GM18499 (cell line): ENCODE results near the gene NAALADL1.

Experiments
- ATAC-seq: cut with Tn5 transposase; IDR thresholded peaks from one replicate; pipeline ENCODE4 v1.9.1; 2021; ENCODE audit warnings: moderate number of reproducible peaks; ENCODE audit not compliant: insufficient read depth, unreplicated experiment

The NAALADL1 gene

DNA sequence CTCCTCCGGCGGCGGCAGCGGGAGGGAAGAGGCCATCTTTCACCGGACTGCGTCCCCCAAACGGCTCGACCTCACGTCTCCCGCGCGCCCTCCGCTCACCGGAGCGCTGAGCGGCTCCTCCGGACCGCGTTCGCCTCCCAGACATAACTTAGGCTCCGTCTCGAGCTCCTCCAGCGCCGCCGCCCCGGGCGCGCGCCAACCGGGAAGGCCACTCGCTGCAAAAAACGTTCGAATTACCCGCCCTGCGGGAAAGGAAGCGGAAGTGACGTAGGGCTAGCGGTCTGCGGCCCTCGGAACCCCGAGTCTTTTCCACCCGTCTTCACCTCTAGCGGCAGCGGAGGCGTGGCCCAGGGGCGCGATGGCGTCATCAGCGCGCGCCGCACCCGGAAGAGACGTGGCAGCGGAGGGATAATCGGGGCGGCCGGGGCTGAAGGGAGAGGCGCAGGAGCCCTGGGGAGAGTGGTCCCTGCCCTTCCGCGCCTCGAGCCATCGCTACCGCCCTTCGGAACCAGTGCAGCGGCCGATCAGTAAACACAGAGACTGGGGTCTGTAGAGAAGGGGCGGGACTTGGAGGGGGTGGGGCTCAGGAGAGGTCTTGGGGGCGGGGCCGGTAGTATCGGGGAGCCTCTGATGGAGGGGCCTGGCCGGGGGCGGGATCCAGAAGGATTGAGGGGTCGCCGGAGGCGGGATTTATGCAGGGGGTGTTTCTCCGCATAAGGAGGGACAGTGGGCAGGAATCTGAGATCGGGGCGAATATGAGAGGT is 25.7 kb upstream of the NAALADL1 start, which contains the start of the genes CDCA5 and ZFPL1:
Gene CDCA5 (minus strand): TSS at position 207 of the 764 bp plus-strand sequence. CDS start 62 bp downstream, at position 145.
Gene ZFPL1 (plus strand): TSS at position 389 of the 764 bp plus-strand sequence. CDS start 477 bp downstream, outside the sequence.
- peak; percentile 57 for ATAC-seq

DNA sequence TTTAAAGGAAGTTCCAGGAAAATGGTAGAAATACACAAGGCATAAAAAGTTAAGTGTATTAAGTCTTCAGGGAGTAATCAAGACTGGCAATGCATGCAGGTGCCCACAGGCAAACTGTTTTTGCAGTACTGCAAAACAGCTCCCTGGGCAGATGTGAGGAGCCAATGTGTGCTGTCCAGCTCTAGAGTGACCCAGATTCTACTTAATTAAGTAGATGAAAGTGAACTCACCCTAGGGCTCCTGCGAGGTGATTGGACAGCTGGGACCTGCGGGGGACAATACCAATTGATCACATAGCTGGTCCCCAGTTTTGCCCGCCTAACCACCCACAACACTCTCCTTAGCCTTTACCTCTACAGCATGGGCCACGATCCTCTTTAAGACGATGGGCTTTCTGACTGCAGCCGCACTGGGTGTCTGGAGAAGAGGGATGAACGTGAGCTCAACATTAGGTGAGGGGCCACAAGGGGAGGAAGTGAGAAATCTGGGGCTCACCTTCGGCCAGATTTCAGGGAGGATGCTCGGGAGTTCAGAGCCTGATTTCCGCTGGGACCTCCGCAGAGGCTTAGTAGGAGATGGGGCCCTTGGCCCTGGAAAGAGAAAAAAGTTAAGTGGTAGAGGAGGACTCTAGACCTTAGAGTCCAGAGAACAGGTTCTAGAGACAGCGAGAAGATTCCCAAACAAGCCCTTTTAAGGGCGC is 24.9 kb upstream of the NAALADL1 start:
- peak; percentile 9 for ATAC-seq

DNA sequence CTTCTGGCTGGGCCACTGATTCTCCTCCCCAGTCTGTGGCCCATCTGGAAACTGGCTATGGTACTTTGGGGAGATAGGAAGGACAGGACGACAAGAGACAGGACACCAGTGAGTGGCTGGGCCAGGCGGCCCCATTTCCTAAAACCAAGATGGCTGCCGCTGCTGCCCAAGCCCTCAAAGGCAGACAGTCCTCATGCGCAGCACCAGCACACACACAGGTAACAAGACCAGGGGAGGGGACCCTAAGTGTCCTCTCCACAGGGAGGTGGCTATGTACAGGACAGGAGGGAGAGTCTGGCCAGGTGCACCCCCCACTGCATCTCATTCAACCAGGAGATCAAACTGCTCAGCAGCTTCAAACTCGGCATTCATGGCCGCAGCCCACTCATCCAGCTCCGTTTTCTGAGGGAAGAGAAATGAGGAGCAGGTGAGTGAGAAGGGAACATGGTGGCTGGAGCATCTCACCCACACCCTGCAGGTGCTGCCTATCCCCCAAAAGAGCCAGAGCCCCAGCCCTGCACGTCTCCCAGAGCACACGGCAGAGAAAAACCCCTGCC is 20.5 kb upstream of the NAALADL1 start:
- no peak for ATAC-seq

DNA sequence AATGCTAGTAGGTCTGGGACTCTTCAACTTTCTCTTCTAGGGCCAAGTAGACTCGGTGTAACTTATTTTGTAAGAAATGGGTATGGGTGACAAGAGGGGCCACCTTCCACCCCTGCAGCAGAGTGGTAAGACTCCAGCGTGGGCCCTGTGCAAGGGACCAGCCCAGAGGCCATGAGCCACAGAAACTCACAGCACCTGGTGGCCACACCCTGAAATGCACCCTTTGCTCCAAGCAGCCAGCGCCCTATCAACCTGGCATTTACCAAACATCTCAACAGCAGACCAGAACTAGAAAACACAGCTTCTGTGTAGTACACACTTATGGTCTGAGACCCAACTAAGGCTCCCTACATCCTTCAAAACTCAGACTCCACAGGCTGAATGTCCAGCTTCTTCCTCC is 19.8 kb upstream of the NAALADL1 start:
- ATAC-seq = no peak

DNA sequence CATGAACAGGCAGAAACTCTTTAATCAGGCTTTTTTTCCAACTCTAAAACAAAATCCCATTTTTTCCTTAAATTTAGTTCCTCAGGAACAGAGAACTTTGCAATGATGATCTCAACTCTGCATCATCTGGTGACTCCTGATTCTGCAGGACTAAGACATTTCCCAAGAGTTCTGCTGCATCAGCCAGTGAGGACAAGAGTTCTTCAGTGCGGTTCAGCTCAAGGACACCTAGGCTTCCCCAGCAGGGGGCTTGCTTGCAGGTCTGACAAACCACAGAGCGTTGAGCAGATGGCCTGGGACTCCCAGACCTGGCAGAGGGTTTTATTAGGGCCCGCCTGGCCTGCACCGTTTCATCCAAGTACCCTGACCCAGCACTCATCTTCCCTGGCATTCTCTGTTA is 19.1 kb upstream of the NAALADL1 start:
- ATAC-seq = no peak

DNA sequence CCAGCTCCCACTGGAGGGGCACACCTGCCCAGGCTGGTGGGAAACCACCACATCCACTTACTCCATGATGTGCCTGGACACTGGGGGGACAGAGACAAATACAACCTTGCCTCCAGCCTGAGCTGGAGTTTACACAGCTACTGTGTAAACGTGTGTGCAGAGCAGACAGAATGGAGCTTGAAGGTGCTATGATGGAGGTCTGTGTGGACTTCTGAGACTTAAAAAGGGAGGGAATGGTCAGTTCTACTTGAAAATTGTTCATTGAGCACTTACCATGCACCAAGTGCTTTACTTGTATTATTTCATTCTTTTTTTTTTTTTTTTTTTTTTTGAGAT is 14.2 kb upstream of the NAALADL1 start:
- no peak for ATAC-seq

DNA sequence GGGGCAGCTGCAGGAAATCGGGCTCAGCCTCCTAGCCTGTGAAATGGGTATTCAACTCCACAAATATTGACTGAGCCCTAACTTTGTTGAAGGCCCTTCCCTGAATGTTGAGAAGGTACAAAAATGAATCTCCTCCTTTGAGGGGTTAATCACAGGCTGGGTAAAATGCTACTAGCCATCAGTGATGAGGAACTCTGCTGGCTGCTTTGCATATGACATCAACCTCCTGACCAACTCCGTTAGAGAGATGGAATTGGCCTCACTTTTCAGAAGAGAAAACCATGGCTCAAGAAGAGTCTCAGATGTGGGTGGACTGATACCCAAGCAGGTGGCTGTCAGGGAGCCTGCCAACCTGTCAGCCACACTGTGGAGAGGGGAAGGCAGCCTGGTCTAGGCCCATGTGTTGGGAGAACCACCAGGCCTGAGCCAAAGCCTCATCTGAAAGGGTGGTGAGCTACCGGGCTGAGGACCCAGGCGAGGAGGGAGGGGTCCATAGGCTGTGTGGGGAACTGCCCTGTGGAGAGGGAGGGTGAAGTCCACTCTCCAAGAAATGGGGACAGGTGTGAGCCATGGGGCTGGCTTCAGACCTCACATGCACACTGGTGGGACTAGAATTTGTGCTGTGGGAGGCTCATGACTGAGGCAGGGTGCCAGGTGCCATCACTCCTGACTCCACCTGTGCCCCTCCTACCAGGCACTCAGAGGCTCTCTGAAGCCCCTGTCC is 13.7 kb upstream of the NAALADL1 start:
- no peak for ATAC-seq

DNA sequence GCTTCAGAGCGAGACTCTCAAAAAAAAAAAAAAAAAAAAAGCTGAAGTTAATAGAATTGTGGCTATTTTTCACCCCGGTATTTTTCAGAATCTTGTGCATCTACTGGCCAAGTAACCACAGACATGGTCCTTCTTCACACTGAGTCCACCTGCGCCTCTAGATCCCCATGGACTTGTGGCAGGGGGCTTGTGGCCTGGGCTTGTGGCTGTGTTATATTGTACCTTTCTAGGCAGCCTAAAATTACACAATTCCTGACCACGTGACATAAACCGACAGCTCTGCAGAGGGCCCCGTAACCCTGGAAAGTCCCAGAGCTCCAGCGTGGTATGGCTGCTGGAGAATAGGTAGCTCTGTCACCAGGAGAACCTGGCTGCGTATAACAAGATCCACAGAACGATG is 10.9 kb upstream of the NAALADL1 start:
- no peak for ATAC-seq

DNA sequence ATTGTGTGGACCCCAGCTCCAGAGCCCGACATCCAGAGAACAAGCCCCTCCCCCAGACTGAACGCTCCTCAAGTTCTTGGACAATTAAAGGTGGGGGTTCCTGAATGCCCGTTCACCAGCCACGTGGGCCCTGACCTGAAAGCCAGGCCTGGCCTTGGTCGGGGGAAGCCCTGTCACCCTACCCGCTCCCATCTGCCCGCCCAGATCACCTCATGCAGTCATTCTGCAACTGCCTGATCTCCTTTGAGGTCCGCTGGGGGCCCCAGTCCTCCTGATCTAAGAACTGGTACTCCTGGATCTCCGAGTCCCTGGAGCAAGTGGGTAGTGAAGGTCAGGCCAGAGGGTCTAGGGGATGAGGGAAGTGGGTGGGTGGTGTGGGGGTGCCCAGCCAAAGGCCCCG is 9.1 kb upstream of the NAALADL1 start:
- no peak for ATAC-seq

DNA sequence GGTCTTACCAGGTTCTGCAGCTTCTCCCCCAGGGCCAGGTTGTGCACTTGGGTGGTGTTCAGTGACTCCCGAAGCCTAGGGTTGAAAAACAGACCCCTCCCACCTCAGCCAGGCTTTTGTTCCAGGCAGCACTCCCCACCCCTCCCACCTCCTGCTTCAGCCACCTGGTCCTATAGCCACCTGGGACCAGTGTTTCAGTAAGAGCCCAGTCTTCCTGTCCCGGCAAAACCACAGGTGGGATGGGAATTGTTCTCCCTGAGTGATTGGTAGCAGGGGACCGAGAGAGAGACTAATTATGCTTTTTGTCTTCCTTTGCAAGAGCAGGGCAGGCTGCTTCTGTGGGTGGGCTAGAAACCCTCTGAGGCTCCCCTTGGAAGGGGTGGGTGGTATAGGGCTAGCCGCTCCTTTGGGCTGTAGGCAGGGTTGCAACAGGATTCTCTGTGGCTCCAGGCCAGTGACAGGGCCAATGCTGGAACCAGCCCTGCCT is 8.5 kb upstream of the NAALADL1 start:
- ATAC-seq = no peak

DNA sequence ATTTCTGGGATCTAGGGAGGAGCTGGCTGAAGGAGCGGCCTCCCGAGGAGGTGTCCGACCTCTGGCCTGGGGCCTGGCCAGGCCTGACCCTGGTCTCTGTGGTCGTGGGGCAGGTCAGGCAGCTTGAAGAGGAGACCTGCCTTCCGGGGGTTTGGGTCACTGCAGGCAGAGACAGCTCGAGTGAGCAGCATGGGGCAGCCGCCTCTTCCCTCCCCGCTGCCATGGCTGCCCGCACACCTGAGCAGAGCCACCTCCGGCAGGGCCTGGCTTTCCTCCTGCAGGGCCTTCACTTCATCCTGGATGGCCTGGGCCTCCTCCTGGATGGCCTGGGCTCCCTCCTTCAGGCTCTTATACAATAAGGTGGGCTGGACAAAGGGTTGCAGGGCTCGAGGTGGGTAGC is 8.0 kb upstream of the NAALADL1 start:
- no peak for ATAC-seq

DNA sequence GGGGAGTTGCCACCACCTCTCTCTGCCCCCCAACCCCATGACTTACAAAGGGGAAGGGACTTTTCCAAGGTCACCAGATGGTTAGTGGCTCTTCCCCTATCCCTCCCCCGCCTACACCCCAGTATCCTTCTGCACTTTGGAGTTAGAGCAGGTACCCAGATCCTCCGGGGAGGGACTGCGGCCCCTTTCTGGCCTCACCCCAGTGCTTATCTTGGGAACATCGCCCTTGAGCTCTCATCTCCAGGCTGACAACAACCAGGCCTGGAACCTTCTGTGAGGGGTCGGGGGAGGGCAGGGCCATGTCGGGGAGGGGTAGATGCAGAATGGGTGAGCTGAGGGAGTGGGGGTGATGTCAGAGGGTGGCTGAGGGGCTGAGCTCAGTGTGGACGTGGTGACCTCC is 7.5 kb upstream of the NAALADL1 start:
- no peak for ATAC-seq

DNA sequence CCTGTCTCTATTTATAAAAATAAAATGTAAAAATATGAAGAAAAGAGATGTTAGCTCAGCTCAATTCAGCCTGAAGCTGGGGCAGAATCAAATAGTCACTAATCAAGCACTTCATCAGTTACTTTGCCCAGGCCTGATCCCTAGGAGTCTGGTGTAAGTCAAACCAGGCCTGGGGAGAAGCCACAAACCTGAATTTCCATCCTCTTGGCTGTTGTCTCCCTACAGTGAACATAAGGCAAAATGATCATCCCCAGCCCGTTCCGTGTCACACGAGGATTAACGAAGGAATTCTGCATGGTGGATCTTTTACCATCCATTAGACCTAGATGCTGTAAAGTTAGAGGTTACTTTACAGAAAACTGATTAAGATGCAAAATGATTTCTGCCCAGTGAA is 6.5 kb upstream of the NAALADL1 start:
- no peak for ATAC-seq

DNA sequence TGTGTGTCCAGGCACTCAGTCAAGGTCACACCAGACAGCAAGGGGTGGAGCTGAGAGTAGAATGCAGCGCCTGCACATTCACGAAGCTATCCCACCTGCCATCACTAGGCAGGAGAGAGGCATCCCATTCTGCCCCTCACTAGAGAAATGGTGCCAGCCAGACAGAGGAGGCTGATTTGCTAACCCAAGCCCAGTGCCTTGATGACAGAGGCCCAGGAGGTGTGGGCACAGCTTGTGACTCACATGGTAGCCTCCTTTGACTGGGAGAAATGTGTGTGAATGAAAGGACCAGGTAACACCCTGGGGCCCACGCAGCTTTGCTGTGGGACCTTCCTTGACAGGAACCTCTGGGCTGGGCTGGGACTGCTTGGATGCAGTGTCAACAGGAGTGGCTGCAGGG is 5.2 kb upstream of the NAALADL1 start:
- ATAC-seq = no peak

DNA sequence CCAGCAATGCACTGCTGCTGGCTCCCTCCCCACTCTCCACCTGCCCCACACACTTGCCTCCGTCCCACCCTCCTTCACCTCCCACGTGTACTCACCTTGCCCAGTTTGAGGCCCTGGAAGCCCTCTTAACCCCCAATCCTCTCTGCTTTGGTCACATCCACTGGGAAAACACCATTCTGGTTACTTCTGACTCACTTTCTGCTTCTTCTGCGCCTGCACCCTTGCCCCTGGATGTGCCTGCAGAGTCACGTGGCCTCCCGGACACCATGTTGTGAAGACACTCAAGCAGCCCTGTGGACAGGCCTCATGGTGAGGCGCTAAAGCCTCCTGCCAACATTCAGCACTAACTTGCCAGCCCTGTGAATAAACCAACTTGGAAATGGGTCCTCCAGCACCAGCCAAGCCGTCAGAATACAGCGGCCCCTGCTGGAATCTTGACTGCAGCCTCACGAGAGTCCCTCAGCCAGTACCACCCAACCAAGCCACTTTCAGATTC is 2.6 kb upstream of the NAALADL1 start:
- no peak for ATAC-seq

DNA sequence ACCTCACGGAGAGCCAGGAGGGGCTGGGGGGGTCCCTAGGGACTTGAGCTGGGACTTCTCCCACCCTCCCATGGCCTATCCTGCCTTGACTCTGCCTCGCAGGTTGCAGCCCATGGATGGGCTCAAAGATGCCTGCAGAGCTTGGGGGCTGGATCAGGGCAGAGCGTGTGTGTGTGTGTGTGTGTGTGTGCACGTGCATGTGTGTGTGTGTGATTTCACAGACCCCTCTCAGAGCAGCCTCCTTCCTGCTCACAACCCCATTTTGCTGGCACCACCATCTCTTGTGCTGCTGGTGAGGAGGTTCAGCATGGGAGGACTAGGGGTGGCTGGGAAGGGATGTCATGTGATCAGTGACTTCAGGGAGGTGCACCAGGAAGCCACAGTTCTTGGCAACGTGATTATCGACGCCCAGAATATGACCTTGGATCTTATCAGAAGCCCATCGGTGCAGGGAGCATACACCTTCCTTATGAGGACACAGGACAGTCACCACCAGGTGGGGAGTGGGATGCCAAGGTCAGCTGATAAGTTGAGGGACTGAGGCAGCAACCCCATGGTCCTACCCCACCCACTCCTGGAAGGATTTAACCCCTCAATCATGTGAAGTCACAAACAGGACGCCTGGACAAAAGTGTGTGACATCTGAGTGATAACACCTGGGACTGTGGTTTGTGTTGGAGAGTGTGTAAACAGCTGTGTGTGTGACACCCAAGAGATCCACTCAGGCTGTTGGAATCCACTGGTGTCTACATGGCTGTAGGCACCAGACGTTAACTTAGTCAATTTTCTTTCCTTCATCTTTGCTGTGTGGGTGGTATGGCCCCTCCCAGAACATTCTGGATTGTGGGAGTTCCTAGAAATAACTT is 1.8 kb upstream of the NAALADL1 start:
- ATAC-seq = no peak

DNA sequence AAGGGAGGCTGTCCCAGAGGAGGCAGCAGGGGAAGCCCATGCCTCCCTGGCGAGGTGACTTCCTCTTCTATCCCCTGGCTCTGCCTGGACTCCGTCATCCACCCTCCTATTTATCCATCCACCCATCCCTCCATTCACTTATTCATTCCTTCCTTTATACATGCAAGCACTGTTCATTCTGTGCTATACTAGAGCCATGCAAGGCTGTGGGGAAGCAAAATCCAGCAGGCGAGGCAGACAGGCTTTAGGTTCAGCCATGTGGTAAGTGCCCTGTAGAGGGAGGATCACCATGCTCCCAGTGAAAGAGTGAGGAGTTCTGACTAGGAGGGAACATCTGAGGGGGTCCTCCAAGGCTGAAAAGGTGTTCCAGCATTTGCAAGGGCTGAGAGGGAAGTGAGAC is 1.2 kb upstream of the NAALADL1 start:
- ATAC-seq = no peak

DNA sequence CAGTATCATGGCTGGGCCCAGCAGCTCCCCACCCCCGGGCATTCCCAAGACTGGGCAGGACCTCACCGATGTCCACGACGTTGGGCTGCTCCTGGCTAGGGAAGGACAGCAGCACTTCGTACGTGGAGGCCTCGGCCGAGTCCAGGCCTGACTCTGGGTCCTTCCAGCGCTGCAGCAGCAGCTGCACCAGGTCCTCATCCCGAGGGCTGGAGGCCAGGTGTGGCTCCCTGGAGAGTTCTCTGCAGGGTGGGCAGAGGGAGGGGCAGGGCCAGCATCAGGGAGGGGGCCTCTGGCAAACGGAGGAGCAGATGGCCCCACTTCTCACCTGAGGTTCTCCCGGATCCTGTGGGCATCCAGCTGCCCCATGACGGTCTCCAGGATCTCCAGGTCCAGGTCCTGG is 341 bp downstream of the NAALADL1 start:
- no peak for ATAC-seq

DNA sequence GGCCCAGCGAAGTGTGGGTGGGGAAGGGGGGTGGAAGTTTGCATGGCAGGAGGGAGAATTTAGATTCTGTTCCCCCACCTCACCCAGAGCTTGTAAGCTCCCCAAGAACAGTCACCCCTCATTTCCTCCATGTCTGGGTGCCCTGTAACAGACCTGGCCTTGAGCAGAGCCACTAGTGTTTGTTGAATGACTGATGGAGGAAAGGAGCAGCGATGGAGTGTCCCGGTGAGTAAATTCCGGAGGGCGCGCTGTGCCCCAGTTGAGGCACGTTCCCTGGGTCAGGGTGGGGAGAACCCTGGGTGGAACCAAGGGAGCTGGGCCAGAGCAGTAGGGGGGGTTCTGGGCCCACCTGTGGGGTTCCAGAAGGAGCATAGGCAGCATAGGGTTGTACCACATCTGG is 827 bp downstream of the NAALADL1 start:
- no peak for ATAC-seq

DNA sequence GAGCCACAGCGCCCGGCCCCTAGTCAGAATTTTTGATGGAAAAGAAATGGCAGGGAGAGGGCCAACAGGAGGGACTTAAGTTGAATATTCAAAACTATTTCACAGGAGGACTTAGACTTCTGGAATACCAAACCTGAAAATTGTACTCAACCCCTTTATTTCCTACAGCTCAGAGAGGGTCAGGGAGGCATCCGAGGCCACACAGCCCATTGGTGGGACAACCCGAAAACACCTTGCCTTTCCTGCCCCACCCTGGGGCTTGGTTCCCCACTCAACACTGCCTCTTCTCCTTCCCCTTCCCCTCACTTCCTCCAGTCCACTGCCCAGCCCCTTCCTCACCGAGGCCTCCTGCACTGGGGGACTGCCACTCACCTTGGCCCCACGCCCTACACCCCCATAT is 1.4 kb downstream of the NAALADL1 start:
- ATAC-seq = no peak
